WTC11 (cell line): ENCODE data around the gene PPP1R1A. TPM values are rescaled to one million over a fixed set of nuclear protein-coding genes. Genes with fewer than 3 reads are reported as not detected.

ENCODE experiments used
- ATAC-seq: fragments of 200-7000 bp; cut with Tn5 transposase; 2 replicates; pipeline ENCODE4 v1.10.0; 2021; ENCODE audit warnings: mild to moderate bottlenecking, moderate library complexity
- CTCF ChIA-PET: fragments of 300-600 bp; sonication (Branson Sonifier 250); formaldehyde crosslinking; loops from one replicate; lab custom pipeline; 2021; ENCODE audit warnings: antibody characterized with exemption; lab: Charles Lee
- POLR2A ChIA-PET: fragments of 350-600 bp; sonication (Branson Sonifier 250); formaldehyde crosslinking; loops from one replicate; lab custom pipeline; 2021; ENCODE audit warnings: antibody characterized with exemption; lab: Charles Lee
- DNase-seq: peaks from one replicate; pipeline ENCODE4 v3.0.0; 2021; ENCODE audit warnings: low spot score
- H3K27ac Mint-ChIP-seq: 2 replicates; pipeline ENCODE4 v1.8.0; 2021; ENCODE audit warnings: mixed read lengths
- H3K27me3 Mint-ChIP-seq: 2 replicates; pipeline ENCODE4 v1.8.0; 2021; ENCODE audit warnings: low read depth, mild to moderate bottlenecking, moderate library complexity, mixed read lengths
- H3K36me3 Mint-ChIP-seq: 2 replicates; pipeline ENCODE4 v1.8.0; 2021; ENCODE audit warnings: mixed read lengths
- H3K4me1 Mint-ChIP-seq: 2 replicates; pipeline ENCODE4 v1.8.0; 2022; ENCODE audit warnings: mixed read lengths
- H3K4me3 Mint-ChIP-seq: 2 replicates; pipeline ENCODE4 v1.8.0; 2021; ENCODE audit warnings: mild to moderate bottlenecking, moderate library complexity, mixed read lengths
- H3K9me3 Mint-ChIP-seq: 2 replicates; pipeline ENCODE4 v1.8.0; 2021; ENCODE audit warnings: mixed read lengths
- ETV6 ChIP-seq: sonication (generic); formaldehyde crosslinking; IDR thresholded peaks from 2 replicates; pipeline ENCODE4 v1.8.1; 2022; ENCODE audit warnings: mild to moderate bottlenecking, missing genetic modification reagents
- FOXP1 ChIP-seq: sonication (generic); formaldehyde crosslinking; IDR thresholded peaks from 2 replicates; pipeline ENCODE4 v1.8.0; 2022; ENCODE audit warnings: missing genetic modification reagents, mild to moderate bottlenecking, moderate library complexity, borderline replicate concordance
- NR2C2 ChIP-seq: sonication (generic); formaldehyde crosslinking; IDR thresholded peaks from 2 replicates; pipeline ENCODE4 v1.8.0; 2022; ENCODE audit warnings: mild to moderate bottlenecking, missing genetic modification reagents
- NR3C1 ChIP-seq: sonication (generic); formaldehyde crosslinking; conservative IDR thresholded peaks from 2 replicates; pipeline ENCODE4 v1.8.1; 2023; ENCODE audit warnings: low read depth, mild to moderate bottlenecking, missing genetic modification reagents
- OVOL2 ChIP-seq: fragments of 250-450 bp; sonication (Bioruptor Pico); IDR thresholded peaks from 2 replicates; pipeline ENCODE4 v1.9.0; 2021; ENCODE audit warnings: mild to moderate bottlenecking, borderline replicate concordance
- SMAD4 ChIP-seq: sonication (generic); formaldehyde crosslinking; IDR thresholded peaks from 2 replicates; pipeline ENCODE4 v1.8.0; 2022; ENCODE audit warnings: mild to moderate bottlenecking, missing genetic modification reagents
- TEAD1 ChIP-seq: sonication (generic); formaldehyde crosslinking; IDR thresholded peaks from 2 replicates; pipeline ENCODE4 v1.8.0; 2022; ENCODE audit warnings: mild to moderate bottlenecking, missing genetic modification reagents
- TP53 ChIP-seq: sonication (generic); formaldehyde crosslinking; IDR thresholded peaks from 2 replicates; pipeline ENCODE4 v1.8.1; 2023; ENCODE audit warnings: mild to moderate bottlenecking, missing genetic modification reagents
- ZNF232 ChIP-seq: sonication (generic); formaldehyde crosslinking; IDR thresholded peaks from 2 replicates; pipeline ENCODE4 v1.8.0; 2022; ENCODE audit warnings: mild to moderate bottlenecking, missing genetic modification reagents
- ZNF263 ChIP-seq: sonication (generic); formaldehyde crosslinking; IDR thresholded peaks from 2 replicates; pipeline ENCODE4 v1.8.1; 2022; ENCODE audit warnings: low read depth, mild to moderate bottlenecking, moderate library complexity, missing genetic modification reagents
- total RNA-seq: library from RNA; stranded (reverse); gene quantifications from 3 replicates; pipeline ENCODE4 v1.2.3, GENCODE V29; 2021
- TF ChIP-seq, protein P1 (sequence below): sonication (generic); formaldehyde crosslinking; IDR thresholded peaks from 2 replicates; pipeline ENCODE4 v1.8.1; 2023; ENCODE audit warnings: mild to moderate bottlenecking, missing genetic modification reagents
- TF ChIP-seq, protein P2 (sequence below): sonication (generic); formaldehyde crosslinking; IDR thresholded peaks from 2 replicates; pipeline ENCODE4 v1.8.0; 2022; ENCODE audit warnings: mild to moderate bottlenecking, missing genetic modification reagents
- TF ChIP-seq, protein P3 (sequence below): sonication (generic); formaldehyde crosslinking; IDR thresholded peaks from 2 replicates; pipeline ENCODE4 v1.8.1; 2023; ENCODE audit warnings: mild to moderate bottlenecking, missing genetic modification reagents, borderline replicate concordance

PPP1R1A gene
- total RNA-seq, 1 experiment from 2014 or later: 13.1 TPM

DNA sequence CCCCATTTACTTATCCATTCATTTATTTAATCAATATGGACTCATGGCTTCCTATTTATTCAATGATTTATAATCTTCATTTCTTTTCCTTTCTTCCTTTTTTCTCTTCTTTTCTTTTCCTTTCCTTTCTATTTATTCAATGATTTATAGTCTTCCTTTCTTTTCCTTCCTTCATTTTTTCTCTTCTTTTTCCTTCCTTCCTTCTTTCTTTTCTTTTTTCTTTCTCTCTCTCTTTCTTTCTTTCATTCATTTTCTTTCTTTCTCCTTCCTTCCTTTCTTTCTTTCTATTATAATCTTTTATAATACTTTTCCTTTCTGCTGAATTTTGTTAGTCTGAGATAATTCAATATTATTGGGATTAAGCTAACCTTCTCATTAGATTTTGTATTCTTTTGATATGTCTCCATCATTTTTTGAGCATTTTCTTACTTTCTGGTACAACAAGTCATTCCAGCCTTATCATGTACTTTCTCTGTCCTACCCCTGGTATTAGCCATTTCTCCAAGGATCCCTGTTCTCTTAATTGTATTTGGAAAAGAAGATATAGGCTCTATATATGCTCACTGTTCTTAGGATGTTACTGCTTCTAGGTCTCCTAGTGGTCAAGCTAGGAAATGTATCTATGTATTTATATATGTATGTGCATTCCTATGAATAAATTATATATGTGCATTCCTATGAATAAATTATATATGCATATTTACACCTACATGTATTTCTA lies 34.2 kb upstream of the PPP1R1A start:
- POLR2A ChIA-PET: interaction anchor here (0.6 kb wide), 1 partner anchor 24 kb away, joined by 3 read pairs; no protein-coding TSS in a partner anchor
- peaks cover 54% of the 10 kb centered on the region for H3K27me3 Mint-ChIP-seq

DNA sequence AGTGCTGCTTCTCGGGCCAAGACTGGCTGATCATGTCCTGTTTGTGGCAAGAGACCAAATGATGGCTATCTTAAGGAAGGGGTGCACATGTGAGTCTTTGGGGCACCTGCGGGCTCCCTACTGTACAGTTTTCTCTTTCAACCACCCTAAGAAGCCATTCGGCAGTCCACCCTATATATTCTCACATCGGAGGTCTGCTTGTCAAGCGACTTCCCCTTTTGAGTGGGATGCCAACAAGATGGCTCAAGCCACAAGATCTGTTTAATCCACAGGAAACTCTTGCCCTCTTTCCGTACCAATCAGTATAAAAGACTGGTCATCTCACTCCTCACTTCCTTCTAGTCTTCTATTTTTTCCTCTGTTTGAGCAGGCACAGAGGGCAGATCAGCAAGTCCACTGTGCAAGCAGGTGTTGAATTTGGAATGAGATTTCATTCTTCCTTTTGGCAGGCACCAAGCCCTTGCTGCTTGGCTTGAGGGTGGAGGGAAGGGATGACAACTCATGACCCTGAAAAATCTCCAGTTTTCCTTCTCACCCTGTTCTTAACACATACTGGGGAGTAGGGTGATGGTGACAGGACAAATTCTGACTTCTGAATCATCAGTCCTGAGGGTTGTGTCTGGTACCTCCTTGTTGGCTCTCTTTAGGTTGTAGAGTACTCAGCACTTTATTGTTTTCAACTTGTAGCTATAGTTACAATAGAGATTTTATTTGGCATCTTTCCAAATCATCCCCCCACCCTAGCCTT lies 28.6 kb upstream of the PPP1R1A start:
- CTCF ChIA-PET: interaction anchor here (1.1 kb wide), 1 partner anchor 107 kb away, joined by 3 read pairs; no protein-coding TSS in a partner anchor
- peaks cover 85% of the 10 kb centered on the region for H3K27me3 Mint-ChIP-seq

More for the DNA sequence above, 34.2 kb upstream of the PPP1R1A start:
- Mint-ChIP-seq H3K9me3 (peaks cover 19% of the 10 kb centered on the region), H3K4me3 (no peak overlapping the region), H3K36me3 (peaks cover 12% of the 10 kb centered on the region), H3K27ac (no peak overlapping the region), H3K4me1 (no peaks in the 10 kb centered on the region)
- TF ChIP-seq OVOL2 (CRISPR knock-in tag) (no peak), ZNF263 (CRISPR knock-in tag) (no peak), ZNF232 (CRISPR knock-in tag) (no peak), TP53 (CRISPR knock-in tag) (no peak), TEAD1 (no peak), SMAD4 (CRISPR knock-in tag) (no peak), NR2C2 (CRISPR knock-in tag) (no peak)
- DNase-seq (no peak), ATAC-seq (no peak)
- CTCF ChIA-PET: interaction anchor here (0.6 to 2.8 kb wide), 11 partner anchors 10 to 223 kb away, joined by 3 to 10 read pairs (median 5); no protein-coding TSS in a partner anchor

DNA sequence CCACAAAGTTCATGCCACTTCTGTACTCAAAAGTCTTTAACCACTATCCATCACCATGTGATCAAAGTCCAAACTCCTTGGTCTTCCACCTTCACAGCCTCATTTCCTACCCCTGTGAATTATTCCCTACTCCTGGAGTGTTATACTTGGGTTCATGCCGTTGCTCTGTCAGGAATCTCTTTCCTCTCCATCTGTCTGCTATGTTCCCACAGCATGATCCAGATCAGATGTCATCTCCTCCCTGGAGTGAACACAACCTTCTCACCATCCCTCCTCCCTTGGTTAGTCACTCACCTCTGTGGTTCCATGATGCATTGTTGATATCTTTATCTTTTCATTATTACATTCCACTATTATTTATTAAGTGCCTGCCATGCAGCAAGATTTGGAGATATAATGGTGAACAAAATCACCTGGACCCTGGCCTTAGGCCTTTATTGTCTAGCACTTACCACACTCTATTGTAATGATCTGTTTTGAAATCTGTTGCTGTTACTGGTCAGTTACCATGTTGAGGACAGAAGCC lies 23.8 kb upstream of the PPP1R1A start:
- H3K27me3 Mint-ChIP-seq: peaks cover 100% of the 10 kb centered on the region

More for the DNA sequence above, 28.6 kb upstream of the PPP1R1A start:
- no peaks in the 10 kb centered on the region for H3K36me3 Mint-ChIP-seq
- H3K9me3 Mint-ChIP-seq: no peaks in the 10 kb centered on the region
- TF ChIP-seq FOXP1 (no peak), ETV6 (CRISPR knock-in tag) (no peak)
- TF ChIP-seq, protein P1, sequence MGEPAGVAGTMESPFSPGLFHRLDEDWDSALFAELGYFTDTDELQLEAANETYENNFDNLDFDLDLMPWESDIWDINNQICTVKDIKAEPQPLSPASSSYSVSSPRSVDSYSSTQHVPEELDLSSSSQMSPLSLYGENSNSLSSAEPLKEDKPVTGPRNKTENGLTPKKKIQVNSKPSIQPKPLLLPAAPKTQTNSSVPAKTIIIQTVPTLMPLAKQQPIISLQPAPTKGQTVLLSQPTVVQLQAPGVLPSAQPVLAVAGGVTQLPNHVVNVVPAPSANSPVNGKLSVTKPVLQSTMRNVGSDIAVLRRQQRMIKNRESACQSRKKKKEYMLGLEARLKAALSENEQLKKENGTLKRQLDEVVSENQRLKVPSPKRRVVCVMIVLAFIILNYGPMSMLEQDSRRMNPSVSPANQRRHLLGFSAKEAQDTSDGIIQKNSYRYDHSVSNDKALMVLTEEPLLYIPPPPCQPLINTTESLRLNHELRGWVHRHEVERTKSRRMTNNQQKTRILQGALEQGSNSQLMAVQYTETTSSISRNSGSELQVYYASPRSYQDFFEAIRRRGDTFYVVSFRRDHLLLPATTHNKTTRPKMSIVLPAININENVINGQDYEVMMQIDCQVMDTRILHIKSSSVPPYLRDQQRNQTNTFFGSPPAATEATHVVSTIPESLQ (CRISPR knock-in tag): no peak
- TF ChIP-seq, protein P2, sequence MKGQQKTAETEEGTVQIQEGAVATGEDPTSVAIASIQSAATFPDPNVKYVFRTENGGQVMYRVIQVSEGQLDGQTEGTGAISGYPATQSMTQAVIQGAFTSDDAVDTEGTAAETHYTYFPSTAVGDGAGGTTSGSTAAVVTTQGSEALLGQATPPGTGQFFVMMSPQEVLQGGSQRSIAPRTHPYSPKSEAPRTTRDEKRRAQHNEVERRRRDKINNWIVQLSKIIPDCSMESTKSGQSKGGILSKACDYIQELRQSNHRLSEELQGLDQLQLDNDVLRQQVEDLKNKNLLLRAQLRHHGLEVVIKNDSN (CRISPR knock-in tag): no peak
- TF ChIP-seq, all 79 proteins: peak for 0
- Mint-ChIP-seq H3K27ac (no peak overlapping the region), H3K4me1 (no peaks in the 10 kb centered on the region), H3K4me3 (no peak overlapping the region)
- POLR2A ChIA-PET: no interaction called here
- DNase-seq (no peak), ATAC-seq (no peak)

DNA sequence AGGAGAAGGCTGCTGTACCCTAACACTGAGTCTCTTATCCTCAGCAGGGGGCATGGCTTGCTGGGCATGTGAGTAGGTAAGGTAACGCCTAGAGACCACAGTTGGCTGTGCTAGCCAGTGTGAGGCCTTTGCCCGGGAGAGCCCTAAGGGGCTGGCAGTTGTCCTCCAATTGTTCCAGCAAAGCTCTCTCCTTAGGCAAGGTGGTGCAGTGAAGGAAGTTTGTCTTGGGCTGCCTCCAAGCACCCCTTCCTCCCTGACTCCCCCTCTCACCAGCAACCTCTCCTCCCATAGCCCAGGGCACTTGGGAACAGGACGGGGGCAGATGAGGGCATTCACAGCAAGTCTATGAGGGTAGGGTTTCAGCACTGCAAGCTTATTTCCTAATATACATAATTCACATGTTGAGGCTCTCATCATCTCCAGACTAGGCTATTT lies 23.3 kb upstream of the PPP1R1A start:
- Mint-ChIP-seq H3K9me3 (no peaks in the 10 kb centered on the region), H3K36me3 (no peaks in the 10 kb centered on the region), H3K27me3 (peaks cover 100% of the 10 kb centered on the region), H3K27ac (no peak overlapping the region), H3K4me3 (no peak overlapping the region), H3K4me1 (0 out of 2 replicates have a peak, but pooled peaks cover 4% of the 10 kb centered on the region)
- CTCF ChIA-PET: interaction anchor here (0.5 kb wide), 1 partner anchor 17 kb away, joined by 4 read pairs; no protein-coding TSS in a partner anchor
- DNase-seq: no peak
- no peak for ATAC-seq
- TF ChIP-seq, protein P3, sequence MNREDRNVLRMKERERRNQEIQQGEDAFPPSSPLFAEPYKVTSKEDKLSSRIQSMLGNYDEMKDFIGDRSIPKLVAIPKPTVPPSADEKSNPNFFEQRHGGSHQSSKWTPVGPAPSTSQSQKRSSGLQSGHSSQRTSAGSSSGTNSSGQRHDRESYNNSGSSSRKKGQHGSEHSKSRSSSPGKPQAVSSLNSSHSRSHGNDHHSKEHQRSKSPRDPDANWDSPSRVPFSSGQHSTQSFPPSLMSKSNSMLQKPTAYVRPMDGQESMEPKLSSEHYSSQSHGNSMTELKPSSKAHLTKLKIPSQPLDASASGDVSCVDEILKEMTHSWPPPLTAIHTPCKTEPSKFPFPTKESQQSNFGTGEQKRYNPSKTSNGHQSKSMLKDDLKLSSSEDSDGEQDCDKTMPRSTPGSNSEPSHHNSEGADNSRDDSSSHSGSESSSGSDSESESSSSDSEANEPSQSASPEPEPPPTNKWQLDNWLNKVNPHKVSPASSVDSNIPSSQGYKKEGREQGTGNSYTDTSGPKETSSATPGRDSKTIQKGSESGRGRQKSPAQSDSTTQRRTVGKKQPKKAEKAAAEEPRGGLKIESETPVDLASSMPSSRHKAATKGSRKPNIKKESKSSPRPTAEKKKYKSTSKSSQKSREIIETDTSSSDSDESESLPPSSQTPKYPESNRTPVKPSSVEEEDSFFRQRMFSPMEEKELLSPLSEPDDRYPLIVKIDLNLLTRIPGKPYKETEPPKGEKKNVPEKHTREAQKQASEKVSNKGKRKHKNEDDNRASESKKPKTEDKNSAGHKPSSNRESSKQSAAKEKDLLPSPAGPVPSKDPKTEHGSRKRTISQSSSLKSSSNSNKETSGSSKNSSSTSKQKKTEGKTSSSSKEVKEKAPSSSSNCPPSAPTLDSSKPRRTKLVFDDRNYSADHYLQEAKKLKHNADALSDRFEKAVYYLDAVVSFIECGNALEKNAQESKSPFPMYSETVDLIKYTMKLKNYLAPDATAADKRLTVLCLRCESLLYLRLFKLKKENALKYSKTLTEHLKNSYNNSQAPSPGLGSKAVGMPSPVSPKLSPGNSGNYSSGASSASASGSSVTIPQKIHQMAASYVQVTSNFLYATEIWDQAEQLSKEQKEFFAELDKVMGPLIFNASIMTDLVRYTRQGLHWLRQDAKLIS (CRISPR knock-in tag): no peak
- POLR2A ChIA-PET: no interaction called here

More for the DNA sequence above, 23.8 kb upstream of the PPP1R1A start:
- POLR2A ChIA-PET: no interaction called here
- Mint-ChIP-seq H3K9me3 (no peaks in the 10 kb centered on the region), H3K36me3 (no peaks in the 10 kb centered on the region), H3K4me1 (0 out of 2 replicates have a peak, but pooled peaks cover 4% of the 10 kb centered on the region), H3K27ac (no peak overlapping the region), H3K4me3 (no peak overlapping the region)
- no peak for TF ChIP-seq NR3C1 (CRISPR knock-in tag)
- CTCF ChIA-PET: interaction anchor here (0.5 kb wide), 1 partner anchor 18 kb away, joined by 4 read pairs; no protein-coding TSS in a partner anchor
- ATAC-seq (no peak), DNase-seq (no peak)
